ENCODE data around the gene CFAP46.

- TF ChIP-seq EZH2 (IDR thresholded peaks at IDR 0.05; ENCODE audit: borderline replicate concordance, low read depth, low read length, severe bottlenecking), result no peak
- TF ChIP-seq CTCF (IDR thresholded peaks at IDR 0.05; ENCODE audit: borderline replicate concordance, extremely low read depth, low read length, poor library complexity, severe bottlenecking), result no peak
These were observed 140.3 kb downstream of the CFAP46 start for GRCh38 chr10:132802048-132802447.
